Esophagus muscularis mucosa (tissue), 4 donors: ENCODE results near the gene KIAA1191. TPM values are rescaled to one million over a fixed set of nuclear protein-coding genes. Genes with fewer than 3 reads are reported as not detected.
"Not testable (repeated sequence)": the region's sequence is repeated elsewhere in the genome, so short reads cannot be mapped to it uniquely, and the experiment has no call there.

ENCODE experiments used
- DNase-seq: peaks from one replicate; pipeline ENCODE4 v3.0.0-alpha.2; 2017; ENCODE audit errors: extremely low spot score
- H3K27ac ChIP-seq, 4 donors: fragments of 200-600 bp; sonication (generic); replicated peaks in 1 of 4; 1 replicate in 3 of 4; 2 replicates in 1 of 4; pipeline ENCODE4 v1.5.1; 2016 to 2019; ENCODE audit warnings: mild to moderate bottlenecking in 1 of 4
- H3K27me3 ChIP-seq, 4 donors: fragments of 200-600 bp; sonication (generic); one replicate each; pipeline versions ENCODE4 v1.5.1 to v1.6.0; 2016 to 2019
- H3K36me3 ChIP-seq, 4 donors: fragments of 200-600 bp; sonication (generic); one replicate each; pipeline ENCODE4 v1.5.1; 2016 to 2019
- H3K4me1 ChIP-seq, 4 donors: fragments of 200-600 bp; sonication (generic); one replicate each; pipeline ENCODE4 v1.5.1; 2016 to 2019
- H3K4me3 ChIP-seq, 4 donors: fragments of 200-600 bp; sonication (generic); 1 replicate in 2 of 4; 2 replicates in 2 of 4; pipeline ENCODE4 v1.5.1; 2016 to 2019; ENCODE audit warnings: mild to moderate bottlenecking in 4 of 4, moderate library complexity in 1 of 4
- H3K9me3 ChIP-seq, 4 donors: fragments of 200-600 bp; sonication (generic); 1 replicate in 3 of 4; 2 replicates in 1 of 4; pipeline ENCODE4 v1.5.1; 2016 to 2019
- CTCF ChIP-seq, 3 experiments: fragments of 200-600 bp in 2 of 3; fragments of 450-650 bp in 1 of 3; sonication (generic) in 2 of 3; IDR thresholded peaks; one replicate each; pipeline ENCODE4 v1.5.1; 2017 to 2019; ENCODE audit warnings: antibody characterized with exemption in 3 of 3, mild to moderate bottlenecking in 2 of 3, moderate library complexity in 1 of 3
- EP300 ChIP-seq: sonication (generic); formaldehyde crosslinking; IDR thresholded peaks from one replicate; pipeline ENCODE4 v1.6.1; 2017; ENCODE audit warnings: antibody characterized with exemption
- POLR2A ChIP-seq: fragments of 450-650 bp; IDR thresholded peaks from one replicate; pipeline ENCODE4 v1.6.1; 2017; ENCODE audit warnings: antibody characterized with exemption, moderate library complexity, mild to moderate bottlenecking, low read depth
- POLR2AphosphoS5 ChIP-seq, 2 donors: sonication (generic); formaldehyde crosslinking; IDR thresholded peaks; one replicate each; pipeline ENCODE4 v1.6.1; 2017; ENCODE audit warnings: antibody characterized with exemption in 2 of 2
- WGBS: methylation state at CpG from one replicate; pipeline ENCODE4 v1.1.5; 2018; 5-methylcytosine and 5-hydroxymethylcytosine counted together
- intact Hi-C: fragments of 100-400 bp; cut with DNase I; formaldehyde crosslinking; loops from one replicate; pipeline ENCODE4 v1.15.1; 2023
- small RNA-seq, 3 donors: library from RNA; depleted of rRNA; stranded (forward); fragments of <200 nt; gene quantifications; one replicate each; pipeline ENCODE3, GENCODE V24; 2016
- total RNA-seq, 4 donors: library from RNA; depleted of rRNA; stranded (reverse); fragments of >200 nt; gene quantifications; one replicate each; pipeline versions ENCODE4 v1.1.0 to v1.2.1, GENCODE V29; 2016

The KIAA1191 gene
- total RNA-seq, 4 donors from 2014 or later, result 115 to 157 (median 139) TPM

GRCh38 chr5:176317534-176318374 is 43.8 kb downstream of the KIAA1191 start:
- intact Hi-C loops, result no loop called here
- peaks cover 7 to 59% (median 41%) of the 10 kb centered on the region in 4 donors for H3K36me3 ChIP-seq

GRCh38 chr5:176305356-176305755 is 56.2 kb downstream of the KIAA1191 start:
- H3K27me3 ChIP-seq, H3K9me3 ChIP-seq, DNase-seq, intact Hi-C loops, H3K4me3 ChIP-seq, H3K27ac ChIP-seq, H3K4me1 ChIP-seq: not testable (repeated sequence)
- H3K36me3 ChIP-seq, result peaks cover 0 to 34% (median 5%) of the 10 kb centered on the region in 4 donors
- no CpG with 5 or more reads among the region's 31 CpGs for WGBS

More at GRCh38 chr5:176317534-176318374, 43.8 kb downstream of the KIAA1191 start:
- no peak for TF ChIP-seq CTCF (IDR thresholded peaks at IDR 0.05)
- TF ChIP-seq EP300, result no peak
- TF ChIP-seq POLR2AphosphoS5 (IDR thresholded peaks at IDR 0.05), result no peak
- TF ChIP-seq POLR2A, result no peak
- Histone ChIP-seq H3K27ac (no peak overlapping the region), H3K9me3 (no peaks in the 10 kb centered on the region), H3K4me3 (no peak overlapping the region), H3K4me1 (no peaks in the 10 kb centered on the region), H3K27me3 (no peaks in the 10 kb centered on the region)
- DNase-seq, result no peak
- WGBS, result 89% methylated on average over 7 of the region's 7 CpGs

Small RNA genes within 50 kb of the gene (small RNA-seq; reads per million reads assigned to genes)
- gene MIR1271, result 5.4 to 7.6 (median 6.9) reads per million in 3 donors

Other genes with a start within 250 kb of the KIAA1191 start
- gene SIMC1, start 123.3 kb downstream of the KIAA1191 start, total RNA-seq, result 10 to 100 TPM; 17.8 to 28.3 (median 22.0) TPM
- 10 to 100 TPM in 1 of 4 donors, 1 to 10 TPM in 3; 5.4 to 16.9 (median 7.1) TPM for gene ARL10, start 3.7 kb upstream of the KIAA1191 start, total RNA-seq
- gene NOP16, start 26.8 kb upstream of the KIAA1191 start, total RNA-seq, result 10 to 100 TPM in 2 of 4 donors, 1 to 10 TPM in 2; 7.5 to 23.4 (median 10.8) TPM
- gene HIGD2A, start 27.0 kb upstream of the KIAA1191 start, total RNA-seq, result 100 to 1,000 TPM; 120 to 179 (median 160) TPM
- gene CLTB, start 54.8 kb upstream of the KIAA1191 start, total RNA-seq, result 100 to 1,000 TPM; 220 to 267 (median 239) TPM
- gene FAF2, start 86.6 kb upstream of the KIAA1191 start, total RNA-seq, result 10 to 100 TPM; 21.2 to 27.3 (median 23.9) TPM
- gene RNF44, start 175.6 kb upstream of the KIAA1191 start, total RNA-seq, result 10 to 100 TPM; 11.3 to 22.2 (median 18.7) TPM
- under 1 TPM in 1 of 4 donors, not detected in 3; 0.92 TPM for gene CDHR2, start 187.6 kb upstream of the KIAA1191 start, total RNA-seq
- 1 to 10 TPM in 1 of 4 donors, under 1 TPM in 3; 0.42 to 1.0 (median 0.95) TPM for gene GPRIN1, start 248.4 kb upstream of the KIAA1191 start, total RNA-seq